HFFc6 (cell line): ENCODE data around the gene SENP5. TPM values are rescaled to one million over a fixed set of nuclear protein-coding genes. Genes with fewer than 3 reads are reported as not detected.

Experiments used
- DNase-seq: peaks from one replicate; pipeline ENCODE4 v3.0.0-alpha.2; 2018
- H3K27ac Mint-ChIP-seq: 2 replicates; pipeline ENCODE4 v1.8.0; 2020; ENCODE audit warnings: mild to moderate bottlenecking, mixed read lengths
- H3K27me3 Mint-ChIP-seq: 2 replicates; pipeline ENCODE4 v1.8.0; 2021; ENCODE audit warnings: mild to moderate bottlenecking, moderate library complexity, mixed read lengths; ENCODE audit not compliant: insufficient read depth
- H3K36me3 Mint-ChIP-seq: 2 replicates; pipeline ENCODE4 v1.8.0; 2021; ENCODE audit warnings: low read depth, mixed read lengths
- H3K4me1 Mint-ChIP-seq: 2 replicates; pipeline ENCODE4 v1.8.0; 2020; ENCODE audit warnings: low read depth, mixed read lengths
- H3K4me3 Mint-ChIP-seq: 2 replicates; pipeline ENCODE4 v1.8.0; 2020; ENCODE audit warnings: mild to moderate bottlenecking, moderate library complexity, mixed read lengths
- H3K9me3 Mint-ChIP-seq: 2 replicates; pipeline ENCODE4 v1.8.0; 2020; ENCODE audit warnings: mild to moderate bottlenecking, mixed read lengths
- total RNA-seq, 6 experiments: library from RNA; stranded (reverse); fragmentation: NEBNext Ultra II Directional; extraction: Animal tissue kit (Norgen Biotek cat#: 25700); gene quantifications; 2 replicates in 1 of 6; 3 replicates in 5 of 6; pipeline ENCODE4 v1.2.3, GENCODE V29; 2021
- TF ChIP-seq, protein P1 (sequence below): fragments of 200-600 bp; sonication (generic); IDR thresholded peaks from 2 replicates; pipeline ENCODE4 v1.5.0; 2021; ENCODE audit warnings: antibody characterized with exemption, mild to moderate bottlenecking

The SENP5 gene
- total RNA-seq, 6 experiments from 2014 or later = 25.2 to 33.0 (median 29.1) TPM

DNA sequence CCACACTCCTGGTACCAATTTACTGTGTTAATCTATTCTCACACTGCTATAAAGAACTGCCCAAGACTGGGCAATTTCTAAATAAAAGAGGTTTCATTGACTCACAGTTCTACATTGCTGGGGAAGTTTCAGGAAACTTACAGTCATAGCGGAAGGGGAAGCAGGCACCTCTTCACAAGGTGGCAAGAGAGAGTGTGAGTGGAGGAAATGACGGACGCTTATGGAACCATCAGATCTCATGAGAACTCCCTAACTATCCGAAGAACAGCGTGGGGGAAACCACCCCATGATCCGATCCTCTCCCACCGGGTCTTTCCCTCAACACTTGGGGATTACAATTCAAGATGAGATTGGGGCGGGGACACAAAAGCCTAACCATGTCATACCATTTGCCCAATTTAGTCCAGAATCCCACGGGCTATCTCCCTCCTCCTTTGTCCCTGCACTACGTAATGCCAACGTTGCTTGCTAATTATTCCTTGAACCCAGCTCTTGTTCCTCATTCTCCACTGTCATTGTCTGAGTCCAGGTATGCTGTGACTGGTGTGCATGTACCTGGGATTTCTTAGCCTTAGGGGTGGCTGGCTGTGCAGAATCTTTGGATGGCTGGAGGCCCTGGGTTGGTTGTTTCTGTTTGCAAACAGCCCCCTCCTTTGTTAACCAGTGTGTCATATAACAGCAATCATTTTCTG is 97.5 kb downstream of the SENP5 start:
- H3K27me3 Mint-ChIP-seq = peaks cover 1% of the 10 kb centered on the region; the same call in 1 of the 2 replicates
- TF ChIP-seq, protein P1, sequence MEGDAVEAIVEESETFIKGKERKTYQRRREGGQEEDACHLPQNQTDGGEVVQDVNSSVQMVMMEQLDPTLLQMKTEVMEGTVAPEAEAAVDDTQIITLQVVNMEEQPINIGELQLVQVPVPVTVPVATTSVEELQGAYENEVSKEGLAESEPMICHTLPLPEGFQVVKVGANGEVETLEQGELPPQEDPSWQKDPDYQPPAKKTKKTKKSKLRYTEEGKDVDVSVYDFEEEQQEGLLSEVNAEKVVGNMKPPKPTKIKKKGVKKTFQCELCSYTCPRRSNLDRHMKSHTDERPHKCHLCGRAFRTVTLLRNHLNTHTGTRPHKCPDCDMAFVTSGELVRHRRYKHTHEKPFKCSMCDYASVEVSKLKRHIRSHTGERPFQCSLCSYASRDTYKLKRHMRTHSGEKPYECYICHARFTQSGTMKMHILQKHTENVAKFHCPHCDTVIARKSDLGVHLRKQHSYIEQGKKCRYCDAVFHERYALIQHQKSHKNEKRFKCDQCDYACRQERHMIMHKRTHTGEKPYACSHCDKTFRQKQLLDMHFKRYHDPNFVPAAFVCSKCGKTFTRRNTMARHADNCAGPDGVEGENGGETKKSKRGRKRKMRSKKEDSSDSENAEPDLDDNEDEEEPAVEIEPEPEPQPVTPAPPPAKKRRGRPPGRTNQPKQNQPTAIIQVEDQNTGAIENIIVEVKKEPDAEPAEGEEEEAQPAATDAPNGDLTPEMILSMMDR = no peak
- no peaks in the 10 kb centered on the region for H3K9me3 Mint-ChIP-seq
- DNase-seq = no peak
- peaks cover 10% of the 10 kb centered on the region; the same call in 1 of the 2 replicates for H3K4me1 Mint-ChIP-seq
- H3K27ac Mint-ChIP-seq = no peak overlapping the region
- no peaks in the 10 kb centered on the region for H3K36me3 Mint-ChIP-seq
- no peak overlapping the region for H3K4me3 Mint-ChIP-seq

DNA sequence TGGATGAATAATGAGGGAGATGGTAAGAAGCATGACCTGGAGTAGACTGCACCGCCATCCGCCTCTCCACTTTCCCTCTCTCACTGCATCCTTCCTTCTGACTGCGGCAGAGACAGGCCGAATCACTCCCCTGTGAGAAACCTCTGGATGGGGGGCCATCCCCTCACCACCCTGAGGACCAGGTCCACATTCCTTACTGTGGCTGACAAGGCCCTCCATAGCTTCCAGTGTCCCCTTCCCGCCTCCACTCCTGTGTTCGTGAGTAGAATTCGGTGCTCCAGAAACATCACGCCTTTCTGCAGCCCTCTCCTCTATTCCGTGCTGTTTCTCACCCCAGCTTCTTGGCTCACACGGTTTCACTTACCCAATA is 98.1 kb downstream of the SENP5 start:
- Mint-ChIP-seq H3K27ac (no peak overlapping the region), H3K4me1 (peaks cover 14% of the 10 kb centered on the region; the same call in 1 of the 2 replicates), H3K36me3 (no peaks in the 10 kb centered on the region), H3K4me3 (no peak overlapping the region), H3K27me3 (peaks cover 6% of the 10 kb centered on the region; the same call in 1 of the 2 replicates), H3K9me3 (no peaks in the 10 kb centered on the region)
- TF ChIP-seq, protein P1 = no peak
- no peak for DNase-seq

DNA sequence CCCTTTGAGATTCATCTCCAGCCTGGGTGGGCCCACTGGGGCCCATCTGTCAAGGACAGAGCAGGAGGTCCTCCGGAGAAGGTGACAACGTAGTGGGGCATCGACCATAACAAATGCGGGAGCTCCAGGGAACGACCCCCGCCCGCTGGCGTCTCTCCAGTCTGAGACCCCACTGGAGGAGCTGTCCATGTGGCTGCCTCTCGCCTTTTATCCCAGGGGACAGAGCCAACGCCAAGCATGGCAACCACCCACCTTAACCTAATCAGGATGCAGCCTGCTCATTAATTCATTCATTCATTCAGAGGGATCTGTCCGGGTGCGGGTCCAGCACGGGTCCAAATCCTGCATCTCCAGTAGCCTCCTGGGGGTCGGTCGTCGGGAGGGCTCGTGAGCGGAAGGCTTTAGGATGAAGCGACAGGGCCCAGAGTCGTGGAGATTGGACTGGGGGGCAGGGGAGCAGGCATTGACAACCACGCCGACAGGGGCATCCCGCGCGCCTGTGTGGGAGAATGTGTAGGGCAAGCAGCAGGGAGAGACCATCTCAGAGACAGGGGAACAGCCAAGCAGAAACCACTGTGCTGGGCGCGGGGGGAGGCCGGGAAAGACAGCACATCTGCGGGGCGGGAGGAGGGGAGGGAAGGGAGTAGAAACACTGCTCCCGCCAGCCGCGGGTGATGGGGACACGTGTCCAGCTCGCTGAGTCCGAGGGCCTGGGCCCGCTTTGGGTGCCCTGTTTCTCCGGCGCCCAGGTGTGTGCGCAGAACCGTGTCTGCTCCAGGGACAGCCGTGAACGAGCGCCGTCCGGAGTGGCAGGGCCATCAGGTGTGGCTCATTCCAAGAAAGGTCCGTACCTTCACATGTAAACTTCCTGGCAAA is 99.0 kb downstream of the SENP5 start:
- no peak overlapping the region for H3K4me3 Mint-ChIP-seq
- H3K9me3 Mint-ChIP-seq = no peaks in the 10 kb centered on the region
- H3K27ac Mint-ChIP-seq = no peak overlapping the region
- H3K27me3 Mint-ChIP-seq = peaks cover 6% of the 10 kb centered on the region; the same call in 1 of the 2 replicates
- H3K4me1 Mint-ChIP-seq = peaks cover 14% of the 10 kb centered on the region; the same call in 1 of the 2 replicates
- no peak for DNase-seq
- TF ChIP-seq, protein P1 = no peak
- H3K36me3 Mint-ChIP-seq = no peaks in the 10 kb centered on the region

DNA sequence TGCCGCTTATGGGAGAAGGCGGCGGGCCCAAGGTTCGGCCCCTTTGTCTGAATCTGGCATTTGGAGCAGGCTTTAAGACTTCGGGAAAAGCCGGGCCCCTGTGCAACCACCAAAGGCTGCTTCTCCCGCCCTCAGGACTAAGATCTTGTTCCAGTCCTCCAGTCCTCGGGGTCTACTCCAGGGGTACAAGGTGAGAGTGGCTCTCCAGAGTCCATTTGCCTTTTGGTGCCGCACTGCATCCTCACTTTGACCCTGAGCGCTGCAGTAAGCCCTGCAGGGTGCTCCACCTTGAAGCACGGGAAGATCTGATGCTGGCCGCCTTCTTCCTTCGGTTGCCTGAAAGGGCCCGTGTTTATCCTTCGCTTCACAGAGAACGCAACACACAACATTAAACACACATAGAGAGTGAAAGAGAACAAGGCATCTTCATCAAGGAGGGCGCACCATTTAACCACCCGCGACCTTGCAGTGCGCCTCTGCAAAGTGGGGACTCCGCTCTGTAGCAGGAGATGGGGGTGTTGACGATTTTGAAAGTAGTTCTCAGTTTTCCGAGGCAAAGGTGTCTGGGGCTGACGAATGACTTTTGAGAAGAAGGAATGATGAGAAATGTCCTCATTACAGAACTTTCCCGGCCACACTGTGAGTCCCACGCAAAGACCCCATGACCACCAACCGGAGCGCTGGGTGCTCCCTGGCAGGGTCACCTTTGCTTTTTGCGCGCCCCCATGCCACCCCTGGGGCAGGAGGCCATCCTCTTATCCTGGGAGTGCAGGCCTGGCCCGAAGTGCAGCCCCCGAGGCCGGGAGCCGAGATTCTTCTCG is 99.9 kb downstream of the SENP5 start:
- TF ChIP-seq, protein P1 = no peak
- no peak for DNase-seq
- Mint-ChIP-seq H3K27ac (no peak overlapping the region), H3K36me3 (no peaks in the 10 kb centered on the region), H3K27me3 (peaks cover 6% of the 10 kb centered on the region; the same call in 1 of the 2 replicates), H3K9me3 (no peaks in the 10 kb centered on the region), H3K4me1 (peaks cover 14% of the 10 kb centered on the region; the same call in 1 of the 2 replicates), H3K4me3 (peak overlapping the region; percentile 83)
